Frontal cortex (tissue), 4 donors: ENCODE data around the gene USP35. TPM values are rescaled to one million over a fixed set of nuclear protein-coding genes. Genes with fewer than 3 reads are reported as not detected.
"Not testable (repeated sequence)": the region's sequence is repeated elsewhere in the genome, so short reads cannot be mapped to it uniquely, and the experiment has no call there.

Experiments
- DNase-seq, 2 donors: peaks; one replicate each; pipeline ENCODE4 v3.0.0; 2012; ENCODE audit warnings: low spot score in 2 of 2
- FAIRE-seq: peaks from 2 replicates; lab custom pipeline; 2012; peaks lifted over from hg19 to GRCh38; lab: Jason Lieb, UNC
- total RNA-seq: library from RNA; depleted of rRNA; stranded (reverse); fragments of >200 nt; gene quantifications from one replicate; pipeline ENCODE4 v1.2.3, GENCODE V29; 2014
- donor health status: control.
- donor health status: control.
- donor health status: control.

USP35 gene
- total RNA-seq, 1 donor from 2014 or later, result 12.2 TPM

DNA sequence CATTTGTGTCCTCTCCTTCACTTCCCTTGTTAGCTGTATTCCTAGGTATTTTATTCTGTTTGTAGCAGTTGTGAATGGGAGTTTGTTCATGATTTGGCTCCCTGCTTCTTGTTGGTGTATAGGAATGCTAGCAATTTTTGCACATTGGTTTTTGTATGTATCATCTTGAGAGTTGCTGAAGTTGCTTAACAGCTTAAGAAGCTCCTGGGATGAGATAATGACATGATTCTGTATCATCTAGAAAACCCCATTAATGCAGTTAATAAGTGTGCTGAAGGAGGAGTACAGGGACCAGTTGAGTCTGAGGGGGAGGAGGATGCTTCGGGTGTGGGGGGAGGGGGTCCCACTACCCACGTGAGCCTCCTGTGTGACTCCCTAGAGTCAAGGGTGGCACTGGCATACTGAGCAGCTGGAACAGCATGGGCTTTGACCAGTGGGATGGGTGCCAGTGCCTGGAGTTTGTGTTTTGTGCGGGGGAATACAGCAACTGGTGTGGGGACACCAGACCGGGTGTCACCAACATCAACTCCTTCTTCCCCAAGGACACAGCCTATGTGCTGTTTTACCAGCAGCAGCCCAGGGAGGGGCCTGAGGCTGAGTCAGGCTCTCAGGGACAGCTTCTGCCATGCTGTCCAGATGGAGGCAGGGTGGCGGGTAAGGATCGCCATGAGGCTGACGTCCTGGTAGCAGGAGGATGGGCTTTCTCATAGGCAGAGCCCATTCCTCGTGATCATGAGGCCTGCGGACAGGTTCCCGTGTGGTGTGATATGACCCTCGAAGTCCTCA lies 24.1 kb downstream of the USP35 start:
- FAIRE-seq (no peak), DNase-seq (peak in 1 of 2 donors; percentile 48)

DNA sequence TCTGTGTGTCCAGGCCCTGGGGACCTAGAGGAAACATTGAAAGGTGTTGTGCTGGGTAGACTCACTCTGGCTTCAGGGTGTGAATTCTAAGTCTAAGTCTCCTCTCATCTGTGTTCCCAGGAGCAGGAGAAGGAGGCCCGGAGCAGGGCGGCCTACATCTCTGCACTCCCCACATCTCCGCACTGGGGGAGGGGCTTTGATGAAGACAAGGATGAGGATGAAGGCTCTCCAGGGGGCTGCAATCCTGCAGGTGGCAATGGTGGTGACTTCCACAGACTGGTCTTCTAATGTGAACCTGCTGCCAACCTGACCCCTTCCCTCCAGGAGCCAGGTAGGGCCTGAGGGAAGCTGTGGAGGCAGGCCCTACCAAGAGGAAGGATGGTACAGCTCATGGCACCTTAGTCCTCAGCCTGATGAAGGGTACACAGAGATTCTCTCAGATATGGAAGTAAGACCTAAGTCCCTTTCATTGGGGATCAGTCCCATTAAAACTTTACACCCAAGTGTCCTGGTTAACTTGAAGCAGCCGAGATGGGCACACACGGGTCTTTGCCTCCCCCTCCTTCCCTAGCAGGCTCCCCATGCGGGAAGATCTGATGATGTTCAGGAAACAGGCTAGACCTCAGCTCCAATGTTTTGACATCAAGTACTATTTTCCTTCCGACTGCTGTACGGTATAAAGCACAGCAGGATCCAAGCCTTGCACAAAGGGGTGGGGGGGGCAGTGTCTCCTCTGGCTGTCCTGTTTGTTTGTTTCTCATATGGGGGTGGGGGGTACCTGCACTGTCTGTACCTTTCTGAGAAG lies 25.0 kb downstream of the USP35 start:
- no peak for DNase-seq
- FAIRE-seq, result no peak

DNA sequence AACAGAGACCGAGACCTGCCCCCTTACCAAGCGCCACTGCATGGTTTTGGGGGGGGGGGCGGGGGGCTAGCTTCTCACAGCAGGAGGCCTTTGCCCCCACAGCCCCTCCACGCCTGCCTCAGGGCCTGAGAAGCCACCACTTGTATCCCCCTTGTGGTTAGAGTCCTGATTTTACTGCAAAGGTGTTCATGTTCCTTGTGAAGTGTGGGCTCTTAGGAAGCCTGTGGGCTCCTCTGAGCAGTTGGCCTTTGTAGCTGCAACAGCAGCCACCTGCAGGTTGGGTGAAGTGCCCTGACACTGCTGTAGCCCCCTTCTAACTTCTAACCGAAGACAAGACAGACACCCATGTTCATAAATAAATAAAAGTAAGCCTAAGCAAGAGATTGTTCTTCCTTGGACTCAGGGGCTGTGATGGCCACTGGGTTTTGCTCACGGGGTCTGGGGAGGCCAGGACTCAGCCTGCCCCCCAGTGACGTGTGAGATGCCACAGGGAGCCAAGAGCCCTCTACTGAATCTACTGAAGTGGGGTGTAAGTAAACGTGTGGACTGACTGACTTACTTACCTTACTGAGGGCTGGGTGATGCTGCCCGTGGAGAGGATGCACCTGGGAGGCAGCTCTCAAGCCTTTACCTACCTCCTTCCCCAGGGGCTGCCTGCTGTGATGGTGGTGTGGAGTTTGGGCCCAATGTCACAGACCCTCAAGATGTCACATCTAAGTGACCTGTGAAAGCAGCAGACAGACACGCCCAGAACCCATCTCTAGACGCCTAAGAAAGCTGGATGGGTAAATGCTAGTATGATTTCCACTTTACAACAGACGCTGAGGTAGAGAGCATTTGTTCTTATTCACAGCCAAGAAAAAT lies 25.8 kb downstream of the USP35 start:
- no peak for FAIRE-seq
- no peak for DNase-seq

- DNase-seq (no peak), FAIRE-seq (no peak)
Measured at GRCh38 chr11:78216021-78216420, 27.3 kb downstream of the USP35 start.

GRCh38 chr11:78216571-78217287 lies 28.0 kb downstream of the USP35 start:
- FAIRE-seq (no peak), DNase-seq (no peak)

DNA sequence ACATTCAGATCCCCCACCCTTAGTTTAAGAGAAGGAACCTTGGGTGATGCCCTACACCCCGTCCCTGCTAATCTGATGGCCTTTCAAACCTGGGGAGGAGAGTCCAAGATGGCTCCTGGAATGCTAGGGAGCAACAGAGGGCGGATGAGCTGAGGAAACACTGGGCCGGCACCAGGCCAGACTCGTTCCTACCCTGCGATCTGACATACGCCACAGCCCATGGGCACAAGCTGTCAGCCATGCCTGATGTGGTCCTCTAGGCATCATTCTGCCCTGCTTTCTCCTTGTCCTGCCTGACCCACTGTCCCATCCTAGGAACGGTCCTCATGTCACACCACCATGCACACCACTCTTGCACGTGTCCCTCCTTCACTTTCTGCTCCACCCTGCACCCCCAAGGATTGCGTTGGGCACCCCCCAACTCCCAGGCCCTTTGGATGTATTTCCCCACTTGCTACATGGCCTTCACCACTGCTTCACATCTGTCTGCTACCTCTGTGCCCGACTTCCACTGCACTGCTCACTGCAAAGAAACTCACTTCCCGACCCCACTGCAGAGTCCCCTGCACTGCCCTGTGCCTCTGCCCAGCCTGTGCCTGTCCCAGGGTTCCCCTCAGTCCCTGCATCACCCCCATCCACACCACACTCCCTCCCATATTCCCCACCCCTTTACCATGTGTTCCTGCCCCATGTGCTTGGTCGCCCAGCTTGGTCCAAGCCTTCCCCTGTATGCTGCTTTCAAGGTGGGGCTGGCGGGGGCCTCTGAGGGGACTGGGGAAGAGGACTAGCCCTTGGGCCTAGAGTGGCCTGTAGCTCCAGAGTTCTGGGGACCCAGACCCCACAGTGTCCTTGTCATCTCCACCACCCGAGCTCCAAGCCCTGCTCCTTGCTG lies 29.2 kb downstream of the USP35 start:
- no peak for DNase-seq
- FAIRE-seq, result no peak

DNA sequence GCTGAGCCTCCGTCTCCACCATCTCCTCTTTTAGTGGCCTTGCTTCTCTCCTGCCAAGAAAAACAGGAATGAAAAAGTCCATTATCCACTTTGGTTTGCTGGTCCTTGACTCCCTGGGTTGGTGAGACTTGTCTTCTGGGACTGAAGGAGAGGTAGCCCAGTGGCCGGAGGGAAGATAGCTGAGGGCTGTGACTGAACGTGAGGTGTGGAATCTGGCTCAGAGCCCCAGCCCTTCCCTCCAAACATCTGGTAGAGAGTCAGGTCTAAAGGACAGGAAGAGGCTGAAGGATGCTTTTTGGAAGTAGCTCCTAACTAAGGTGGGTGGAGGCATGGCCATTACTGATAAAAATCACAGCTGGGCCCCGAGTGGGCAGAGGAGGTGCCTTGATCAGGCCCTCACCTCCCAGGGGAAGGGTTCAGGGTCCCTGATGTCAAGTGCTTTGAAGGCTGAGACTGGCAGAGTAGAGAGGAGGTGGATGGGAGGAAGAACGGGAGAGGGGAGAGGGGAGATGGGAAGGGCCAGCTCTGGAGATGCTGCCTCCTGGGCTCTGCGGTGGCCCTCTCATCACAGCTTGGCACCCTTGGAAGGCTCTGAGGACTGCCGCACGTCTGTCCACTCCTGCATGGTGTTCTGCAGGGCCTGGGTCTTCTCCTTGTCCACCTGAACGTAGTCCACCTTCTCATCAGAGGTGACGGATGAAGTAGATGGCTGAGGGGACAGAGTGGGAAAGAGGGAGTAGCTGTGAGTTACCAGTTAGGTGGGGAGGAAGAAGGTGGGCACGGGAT lies 30.2 kb downstream of the USP35 start:
- FAIRE-seq (no peak), DNase-seq (no peak)

DNA sequence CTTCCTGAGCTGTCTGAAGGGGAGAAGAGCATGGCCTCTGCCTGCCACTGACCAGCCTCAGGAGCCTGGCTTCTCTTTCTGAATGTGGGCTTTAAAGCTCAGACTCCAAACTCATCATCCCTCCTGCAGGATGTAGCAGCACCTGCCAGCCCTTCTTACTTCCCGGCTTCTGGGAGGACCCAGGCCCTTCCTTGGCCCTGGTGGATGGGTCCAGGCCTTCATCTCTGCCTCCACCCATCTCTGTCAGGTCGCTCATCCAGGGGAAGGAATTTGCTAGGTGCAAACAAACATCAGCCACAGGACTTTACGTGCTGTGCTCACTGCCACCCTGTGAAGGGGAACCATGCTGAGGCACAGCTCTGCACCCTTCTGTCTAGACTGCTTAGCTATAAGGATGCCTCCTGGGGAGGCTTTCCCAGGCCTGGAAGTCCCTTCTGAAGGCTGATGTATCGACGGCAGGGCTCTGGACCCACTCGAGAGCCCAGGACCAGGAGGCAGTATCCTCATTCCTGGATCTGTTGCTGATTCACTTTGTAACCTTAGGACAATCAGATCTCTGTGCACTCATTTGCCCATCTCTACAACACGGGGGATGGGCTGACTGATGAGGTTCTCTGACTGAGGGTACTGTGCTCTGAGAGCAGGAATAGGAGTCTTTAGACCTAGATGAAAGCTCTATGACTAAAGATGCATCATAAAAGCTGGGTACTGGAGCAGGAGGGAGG lies 30.9 kb downstream of the USP35 start:
- no peak for FAIRE-seq
- no peak for DNase-seq

DNA sequence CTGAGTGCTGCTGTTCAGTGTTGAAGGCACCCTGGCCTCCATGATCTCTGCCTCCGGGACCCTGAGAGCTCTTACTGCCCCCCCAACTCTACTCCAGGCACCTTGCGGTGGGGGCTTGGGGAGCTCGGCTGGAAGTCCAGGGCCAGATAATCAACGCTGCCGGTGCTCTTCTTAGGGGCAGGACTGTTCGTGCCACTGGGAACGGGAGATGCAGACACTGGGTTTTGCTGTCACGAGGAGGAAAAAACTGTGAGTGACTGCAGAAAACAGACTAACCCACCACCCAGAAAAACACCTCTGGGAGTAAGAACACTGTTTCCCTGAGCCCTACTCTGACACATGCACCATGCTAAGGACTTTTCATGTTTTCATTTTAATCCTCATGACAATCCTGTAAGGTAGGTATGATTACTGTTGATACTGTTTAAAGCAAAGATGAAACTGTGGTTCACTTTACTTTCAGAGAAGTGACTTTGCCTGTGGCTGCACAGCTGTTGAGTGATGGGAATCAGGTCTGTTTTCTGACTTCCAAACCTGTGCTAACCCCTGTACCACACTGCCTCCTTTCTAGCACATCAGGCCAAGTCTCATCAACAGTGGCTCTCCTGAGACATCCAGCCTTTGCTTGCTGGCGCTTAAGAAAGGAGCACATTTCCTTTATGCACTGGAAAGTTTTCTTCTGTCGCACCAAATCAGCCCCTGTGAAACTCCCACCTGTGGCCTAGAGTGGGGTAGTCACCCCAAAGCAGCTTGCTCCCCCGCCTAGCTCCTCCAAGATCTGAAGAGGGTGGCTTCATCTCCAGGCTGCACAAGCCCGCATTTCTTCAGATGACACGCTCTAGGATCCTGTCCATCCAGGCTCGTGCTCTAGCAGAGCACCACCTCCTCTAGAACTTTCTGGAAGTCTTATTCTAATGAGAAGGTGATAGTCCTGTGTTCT lies 31.8 kb downstream of the USP35 start:
- FAIRE-seq (no peak), DNase-seq (no peak)

DNA sequence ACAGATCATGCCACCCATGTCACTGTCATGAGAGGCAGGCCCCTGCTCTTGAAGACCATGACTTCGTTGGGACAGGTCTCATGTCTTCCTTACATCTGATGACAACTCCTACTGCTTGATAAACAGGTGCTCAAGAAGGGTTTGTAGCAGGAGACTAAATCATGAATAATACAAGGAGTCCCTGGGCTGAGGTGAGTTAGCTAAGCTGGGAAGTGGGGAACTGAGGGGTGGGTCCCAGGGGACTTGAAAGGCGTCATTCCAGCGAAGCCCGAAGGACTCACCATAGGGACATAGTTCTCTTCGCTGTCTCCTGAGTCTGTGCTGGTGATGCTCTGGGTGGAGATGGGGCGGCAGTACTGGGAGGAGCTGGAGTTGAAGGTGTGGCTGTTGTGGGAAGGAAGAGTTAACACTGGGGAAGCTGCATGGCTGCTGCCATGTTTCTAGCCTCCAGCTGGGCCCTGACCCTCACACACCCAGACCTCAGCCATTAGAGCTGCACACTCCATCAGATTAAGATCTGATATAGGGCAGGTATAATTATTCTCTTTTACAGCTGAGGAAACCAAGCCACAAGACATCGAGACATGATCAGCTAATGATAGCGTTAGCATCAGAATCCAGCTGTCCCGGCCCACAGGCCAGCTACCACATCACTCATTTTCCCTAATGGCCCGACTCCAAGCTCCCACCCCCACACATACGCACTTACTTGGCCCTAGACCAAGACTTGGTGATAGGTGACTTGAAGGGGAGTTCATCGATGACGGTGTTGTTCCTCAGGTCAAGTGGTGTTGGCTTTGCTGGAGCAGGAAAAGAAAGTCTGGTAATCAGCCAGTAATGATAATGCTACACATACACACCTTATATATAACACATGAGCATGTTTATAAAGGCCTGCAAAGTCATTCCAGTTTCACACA lies 32.9 kb downstream of the USP35 start:
- DNase-seq (no peak), FAIRE-seq (no peak)

- not testable (repeated sequence) for FAIRE-seq, DNase-seq
Measured at GRCh38 chr11:78222726-78223125, 34.0 kb downstream of the USP35 start.

DNA sequence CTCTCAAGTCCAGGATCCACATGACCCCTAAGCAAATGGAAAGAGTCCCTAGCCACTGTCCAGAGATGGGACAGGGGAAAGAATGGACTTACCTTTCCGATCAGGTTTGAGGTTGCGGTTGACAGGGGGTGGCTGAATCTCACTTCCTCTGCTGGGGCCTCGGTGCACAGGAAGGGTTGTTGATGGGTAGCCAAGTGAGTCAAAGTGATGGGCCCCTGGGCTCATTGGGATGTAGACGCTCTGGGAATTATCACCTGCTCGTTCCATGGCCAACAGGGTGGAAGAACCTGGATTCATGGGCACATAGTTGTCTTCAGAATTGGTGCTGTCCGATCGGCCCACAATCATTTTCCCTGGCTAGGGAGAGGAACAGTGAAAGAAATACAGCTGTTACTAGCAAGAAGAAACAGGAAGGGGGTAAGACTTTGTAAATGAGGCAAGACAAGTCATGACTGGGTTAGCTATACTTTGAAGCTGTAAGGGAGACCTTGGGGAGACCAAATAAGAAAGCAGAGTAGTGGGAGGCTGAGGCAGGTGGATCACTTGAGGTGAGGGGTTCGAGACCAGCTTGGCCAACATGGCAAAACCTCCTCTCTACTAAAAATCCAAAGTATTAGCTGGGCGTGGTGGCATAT lies 34.7 kb downstream of the USP35 start:
- FAIRE-seq, result no peak
- no peak for DNase-seq

DNA sequence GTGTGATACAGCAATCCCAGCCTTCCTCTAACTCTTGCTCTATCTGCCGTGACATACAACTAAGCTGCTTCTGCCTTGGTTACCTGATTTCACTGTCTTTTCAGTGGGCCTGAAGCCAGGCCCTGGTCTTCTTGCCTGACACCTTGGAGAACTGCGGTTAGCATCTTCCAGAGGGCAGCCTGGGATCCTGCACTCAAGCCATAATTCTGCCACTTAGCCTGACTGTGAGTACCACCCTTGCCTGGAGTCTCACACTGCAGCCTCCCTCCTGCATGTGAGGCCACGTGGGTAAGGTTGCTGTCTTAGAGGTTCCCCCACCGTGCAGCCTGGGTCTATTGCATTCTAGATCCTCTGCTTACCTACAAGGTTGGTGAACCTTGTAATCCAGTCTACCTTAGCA lies 35.8 kb downstream of the USP35 start:
- FAIRE-seq (no peak), DNase-seq (no peak)

DNA sequence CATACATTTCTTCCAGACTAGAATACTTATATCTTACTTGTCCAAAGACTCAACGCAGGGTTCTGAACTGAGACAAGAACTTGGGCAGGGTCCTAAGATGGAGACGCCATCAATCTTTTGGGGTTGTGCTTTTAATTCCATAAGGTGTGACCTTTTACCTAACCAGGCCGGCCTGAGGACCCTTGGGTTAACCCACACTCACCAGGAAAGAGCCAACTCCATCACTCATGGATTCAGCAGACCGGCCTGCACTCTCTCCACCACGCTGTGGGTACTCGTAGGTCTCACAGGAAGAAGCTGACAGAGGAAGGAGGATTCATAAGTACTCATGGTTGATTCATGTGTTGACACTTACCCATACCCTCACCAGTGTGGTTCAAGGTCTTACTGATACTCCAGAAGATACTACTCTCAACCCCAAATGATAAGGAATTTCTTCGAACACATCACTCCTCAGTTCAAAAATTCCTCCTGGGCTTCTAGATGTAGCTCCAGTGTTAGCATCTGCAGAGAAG lies 36.2 kb downstream of the USP35 start:
- no peak for FAIRE-seq

More for the DNA sequence above, 36.2 kb downstream of the USP35 start:
- DNase-seq, result no peak
